OCI-LY1 (cell line): ENCODE measurements around the gene SMIM5.

Source experiments
- H2AFZ ChIP-seq: fragments of 200-600 bp; sonication (generic), shearing (Covaris generic); 2 replicates; pipeline ENCODE4 v1.6.0; 2014; ENCODE audit warnings: antibody characterized with exemption, mild to moderate bottlenecking, low read length
- H3F3A ChIP-seq: fragments of 200-600 bp; sonication (generic), shearing (Covaris generic); 2 replicates; pipeline ENCODE4 v1.6.0; 2014; ENCODE audit warnings: mild to moderate bottlenecking, antibody characterized with exemption, low read length, moderate library complexity; ENCODE audit not compliant: insufficient read depth
- H3K27ac ChIP-seq: fragments of 200-600 bp; sonication (generic); 2 replicates; pipeline ENCODE4 v1.5.1; 2014; ENCODE audit warnings: low read length, mixed run types, mild to moderate bottlenecking, low read depth; ENCODE audit not compliant: poor library complexity, severe bottlenecking
- H3K27me3 ChIP-seq: fragments of 200-600 bp; sonication (generic); 2 replicates; pipeline ENCODE4 v1.6.0; 2014; ENCODE audit warnings: antibody characterized with exemption, mild to moderate bottlenecking, low read length, moderate library complexity; ENCODE audit not compliant: insufficient read depth
- H3K36me3 ChIP-seq: fragments of 200-600 bp; sonication (generic); 2 replicates; pipeline ENCODE4 v1.6.1; 2014; ENCODE audit warnings: mild to moderate bottlenecking, antibody characterized with exemption, low read length, moderate library complexity, mixed read lengths; ENCODE audit not compliant: insufficient read depth
- H3K4me1 ChIP-seq: fragments of 200-600 bp; sonication (generic); 2 replicates; pipeline ENCODE4 v1.5.1; 2014; ENCODE audit warnings: mild to moderate bottlenecking, low read length, moderate library complexity; ENCODE audit not compliant: insufficient read depth, severe bottlenecking
- H3K4me2 ChIP-seq: fragments of 200-600 bp; sonication (generic), shearing (Covaris generic); 2 replicates; pipeline ENCODE4 v1.6.1; 2014; ENCODE audit warnings: low read length
- H3K4me3 ChIP-seq: fragments of 200-600 bp; sonication (generic); 2 replicates; pipeline ENCODE4 v1.5.1; 2014; ENCODE audit warnings: low read length, low read depth, mild to moderate bottlenecking, mixed read lengths; ENCODE audit not compliant: poor library complexity, severe bottlenecking
- H3K79me2 ChIP-seq: fragments of 200-600 bp; shearing (Covaris generic); 2 replicates; pipeline ENCODE4 v1.6.1; 2016; ENCODE audit warnings: mixed run types, low read length, mixed read lengths; ENCODE audit not compliant: insufficient read depth
- H3K9ac ChIP-seq: fragments of 200-600 bp; sonication (generic), shearing (Covaris generic); 2 replicates; pipeline ENCODE4 v1.6.1; 2014; ENCODE audit warnings: mild to moderate bottlenecking, low read length, mixed read lengths
- H3K9me2 ChIP-seq: fragments of 200-600 bp; sonication (generic), shearing (Covaris generic); 2 replicates; pipeline ENCODE4 v1.6.1; 2014; ENCODE audit warnings: low read depth, mild to moderate bottlenecking, low read length, mixed read lengths
- H3K9me3 ChIP-seq: fragments of 200-600 bp; shearing (Covaris generic); 2 replicates; pipeline ENCODE4 v1.6.1; 2014; ENCODE audit warnings: low read length, mixed read lengths
- H4K20me1 ChIP-seq: fragments of 200-600 bp; sonication (generic), shearing (Covaris generic); 2 replicates; pipeline ENCODE4 v1.6.0; 2016; ENCODE audit warnings: mild to moderate bottlenecking, low read length; ENCODE audit not compliant: insufficient read depth
- CTCF ChIP-seq: fragments of 200-600 bp; sonication (generic), shearing (Covaris generic); IDR thresholded peaks from 2 replicates; pipeline ENCODE4 v1.5.1; 2017; ENCODE audit warnings: mild to moderate bottlenecking, antibody characterized with exemption, low read length, moderate library complexity, mixed read lengths
- EZH2 ChIP-seq: fragments of 200-600 bp; sonication (generic), shearing (Covaris generic); IDR thresholded peaks from 2 replicates; pipeline ENCODE4 v1.8.0; 2017; ENCODE audit warnings: borderline replicate concordance, mixed run types, mild to moderate bottlenecking, antibody characterized with exemption, low read length, moderate library complexity, mixed read lengths

The SMIM5 gene

GRCh38 chr17:75681289-75681688 is 48.1 kb downstream of the SMIM5 start:
- Histone ChIP-seq H3K9me2 (no peaks in the 10 kb centered on the region), H2AFZ (no peak overlapping the region), H3K79me2 (0 out of 2 replicates have a peak, but pooled peaks cover 6% of the 10 kb centered on the region), H3K4me3 (no peak overlapping the region), H4K20me1 (no peaks in the 10 kb centered on the region), H3F3A (no peaks in the 10 kb centered on the region), H3K27me3 (no peaks in the 10 kb centered on the region), H3K4me2 (no peak overlapping the region), H3K36me3 (peaks cover 50% of the 10 kb centered on the region), H3K9me3 (no peaks in the 10 kb centered on the region), H3K4me1 (peaks cover 14% of the 10 kb centered on the region), H3K9ac (no peak overlapping the region), H3K27ac (no peak overlapping the region)
- no peak for TF ChIP-seq EZH2
- TF ChIP-seq CTCF: no peak

GRCh38 chr17:75683583-75683982 is 50.3 kb downstream of the SMIM5 start:
- no peak overlapping the region for H3K9ac ChIP-seq
- H3K79me2 ChIP-seq: 0 out of 2 replicates have a peak, but pooled peaks cover 6% of the 10 kb centered on the region
- TF ChIP-seq CTCF (no peak), EZH2 (no peak)
- peaks cover 37% of the 10 kb centered on the region for H3K4me1 ChIP-seq
- H3K36me3 ChIP-seq: peaks cover 36% of the 10 kb centered on the region
- no peak overlapping the region for H2AFZ ChIP-seq
- H3K27me3 ChIP-seq: no peaks in the 10 kb centered on the region
- H3K4me2 ChIP-seq: no peak overlapping the region
- no peaks in the 10 kb centered on the region for H3K9me3 ChIP-seq
- no peak overlapping the region for H3K4me3 ChIP-seq
- H3K27ac ChIP-seq: no peak overlapping the region
- no peaks in the 10 kb centered on the region for H3K9me2 ChIP-seq
- H3F3A ChIP-seq: no peaks in the 10 kb centered on the region
- no peaks in the 10 kb centered on the region for H4K20me1 ChIP-seq

GRCh38 chr17:75684249-75684648 is 51.0 kb downstream of the SMIM5 start:
- Histone ChIP-seq H2AFZ (no peak overlapping the region), H4K20me1 (no peaks in the 10 kb centered on the region), H3K4me1 (peaks cover 44% of the 10 kb centered on the region), H3K4me3 (no peak overlapping the region), H3K4me2 (no peak overlapping the region), H3K79me2 (0 out of 2 replicates have a peak, but pooled peaks cover 6% of the 10 kb centered on the region), H3K9me2 (no peaks in the 10 kb centered on the region), H3K9me3 (no peaks in the 10 kb centered on the region), H3K27ac (no peak overlapping the region), H3F3A (no peaks in the 10 kb centered on the region), H3K36me3 (peaks cover 30% of the 10 kb centered on the region; the same call in 1 of the 2 replicates), H3K9ac (no peak overlapping the region), H3K27me3 (no peaks in the 10 kb centered on the region)
- TF ChIP-seq CTCF: no peak
- no peak for TF ChIP-seq EZH2
